ENCODE results near the gene MVB12B.

DNA sequence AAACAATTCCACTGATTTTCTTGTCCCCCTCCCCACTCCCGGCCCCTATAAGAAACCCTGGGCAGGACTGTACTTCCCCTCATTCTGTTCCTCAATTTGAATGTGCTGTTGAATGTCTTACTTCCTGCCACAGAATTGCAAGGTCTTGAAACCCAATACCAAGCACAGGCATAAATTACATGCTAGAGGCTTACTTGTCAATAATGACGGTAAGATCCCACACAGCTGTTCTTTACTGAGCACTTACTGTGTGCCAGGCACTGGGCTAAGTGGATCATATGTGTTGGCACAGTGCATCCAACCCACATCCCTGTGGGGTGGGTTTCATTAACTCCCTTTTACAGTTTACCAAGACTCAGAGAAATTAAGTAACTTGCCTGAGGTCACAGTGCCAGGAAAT lies 63.4 kb downstream of the MVB12B start:
- TF ChIP-seq POLR2A (IDR thresholded peaks at IDR 0.05; ENCODE audit: low read length) (no peak), GATA1 (IDR thresholded peaks at IDR 0.05; ENCODE audit: low read depth, low read length) (no peak)

All from erythroblast (primary cell).